ENCODE data around the gene ITGB3BP.

- TF ChIP-seq ZNF174 (tag by site-specific recombination; IDR thresholded peaks at IDR 0.05) = no peak
- TF ChIP-seq REST (tag by site-specific recombination; IDR thresholded peaks at IDR 0.05) = no peak
- no peak for TF ChIP-seq ZNF747 (tag by site-specific recombination; IDR thresholded peaks at IDR 0.05)
- TF ChIP-seq CTCF (tag by site-specific recombination; IDR thresholded peaks at IDR 0.05) = no peak
- no peak for TF ChIP-seq TCF7L2 (IDR thresholded peaks at IDR 0.05; ENCODE audit: borderline replicate concordance, low read depth, low read length)
- TF ChIP-seq ZNF274 (IDR thresholded peaks at IDR 0.05; ENCODE audit: low read length) = no peak
- TF ChIP-seq ZNF274 (tag by site-specific recombination; IDR thresholded peaks at IDR 0.05; ENCODE audit: borderline replicate concordance) = no peak
- no peak for TF ChIP-seq SETDB1 (IDR thresholded peaks at IDR 0.05; ENCODE audit: insufficient read length, low read length)
Observed at GRCh38 chr1:63512584-63512983, 10.4 kb downstream of the ITGB3BP start.

Measured in HEK293 (cell line).